ENCODE measurements around the gene ZNF701.
"Not testable (repeated sequence)": the region's sequence is repeated elsewhere in the genome, so short reads cannot be mapped to it uniquely, and the experiment has no call there.

Gene ZNF701

GRCh38 chr19:52599241-52599640, 29.2 kb downstream of the ZNF701 start:
- ATAC-seq (no peak), DNase-seq (ENCODE audit: low spot score in 2 of 2) (no peak)
- no peak overlapping the region for H3K27ac Mint-ChIP-seq
- peaks cover 24% of the 10 kb centered on the region for H3K36me3 Mint-ChIP-seq
- no peak overlapping the region for H3K4me3 Mint-ChIP-seq
- H3K4me1 Mint-ChIP-seq = peaks cover 12% of the 10 kb centered on the region
- H3K9me3 Mint-ChIP-seq = peaks cover 8% of the 10 kb centered on the region

- ATAC-seq (peak; percentile 44), DNase-seq (ENCODE audit: low spot score in 2 of 2) (no peak)
- peaks cover 10% of the 10 kb centered on the region for H3K9me3 Mint-ChIP-seq
- H3K4me3 Mint-ChIP-seq = peak overlapping the region; percentile 85
- peak overlapping the region; percentile 61 for H3K27ac Mint-ChIP-seq
- peaks cover 12% of the 10 kb centered on the region for H3K4me1 Mint-ChIP-seq
- H3K36me3 Mint-ChIP-seq = peaks cover 20% of the 10 kb centered on the region
Observed at GRCh38 chr19:52600639-52601024, 30.5 kb downstream of the ZNF701 start.

DNA sequence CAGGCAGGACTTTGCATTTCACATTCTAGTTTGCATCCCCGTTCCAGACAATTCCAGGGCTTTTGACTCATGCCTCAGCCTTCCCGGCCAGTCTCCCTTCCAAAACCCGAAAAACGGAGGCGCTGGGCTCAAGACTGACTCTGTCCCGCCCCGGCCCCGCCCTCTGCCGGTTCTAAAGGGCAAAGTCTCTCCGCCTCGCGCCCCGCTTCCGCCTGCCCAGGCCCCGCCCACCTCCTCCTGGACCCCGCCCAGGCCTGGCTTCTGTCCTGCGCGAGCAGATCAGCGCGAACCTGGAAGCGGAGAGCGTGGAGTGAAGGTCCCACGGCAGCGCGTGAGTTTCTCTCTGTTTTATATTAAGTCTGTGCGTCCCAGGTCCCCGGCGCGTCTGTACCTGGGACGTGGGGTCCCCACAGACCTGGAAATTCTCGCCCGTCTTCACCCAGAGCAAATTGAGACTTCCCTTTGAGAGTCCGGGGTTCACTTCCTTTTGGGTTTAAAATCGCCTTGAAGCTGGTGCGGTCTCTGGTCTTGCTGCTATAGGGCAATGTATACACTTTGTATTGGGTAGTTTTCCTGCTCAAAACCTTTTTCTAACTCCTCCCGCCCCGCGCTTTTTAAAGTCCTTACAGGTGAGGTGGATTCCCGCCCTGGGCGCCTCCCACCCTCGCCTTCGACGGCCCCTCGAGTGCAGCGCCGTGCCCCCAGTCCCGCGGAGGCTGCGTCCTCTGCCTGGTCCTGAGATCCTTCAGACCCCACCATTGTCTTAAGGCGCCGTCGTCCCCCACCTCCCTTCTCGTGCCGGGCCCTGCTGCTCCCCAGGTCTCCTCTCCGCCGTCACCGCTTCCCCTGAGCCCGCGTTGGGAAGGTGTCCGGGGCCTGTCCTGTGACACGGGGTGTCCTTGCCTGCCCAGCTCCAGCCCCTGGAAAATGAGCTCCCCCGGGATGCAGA, 31.2 kb downstream of the ZNF701 start:
- Mint-ChIP-seq H3K4me1 (peaks cover 12% of the 10 kb centered on the region), H3K4me3 (peak overlapping the region; percentile 85), H3K9me3 (peaks cover 12% of the 10 kb centered on the region), H3K27ac (peak overlapping the region; percentile 61), H3K36me3 (peaks cover 20% of the 10 kb centered on the region)
- DNase-seq (ENCODE audit: low spot score in 2 of 2) (peak; percentile 89 to 95), ATAC-seq (peak; percentile 99)

GRCh38 chr19:52601974-52602366, 31.9 kb downstream of the ZNF701 start:
- ATAC-seq; DNase-seq (ENCODE audit: low spot score in 2 of 2); H3K9me3 Mint-ChIP-seq: not testable (repeated sequence)
- Mint-ChIP-seq H3K27ac (peak overlapping the region; percentile 61), H3K4me1 (peaks cover 12% of the 10 kb centered on the region), H3K36me3 (peaks cover 20% of the 10 kb centered on the region), H3K4me3 (peak overlapping the region; percentile 85)

- Mint-ChIP-seq H3K36me3 (peaks cover 20% of the 10 kb centered on the region), H3K27ac (no peak overlapping the region), H3K4me1 (peaks cover 12% of the 10 kb centered on the region), H3K4me3 (no peak overlapping the region), H3K9me3 (peaks cover 4% of the 10 kb centered on the region)
- ATAC-seq (no peak), DNase-seq (ENCODE audit: low spot score in 2 of 2) (no peak)
Observed at GRCh38 chr19:52602941-52603340, 32.9 kb downstream of the ZNF701 start.

GRCh38 chr19:52603558-52604207, 33.6 kb downstream of the ZNF701 start:
- peaks cover 20% of the 10 kb centered on the region for H3K36me3 Mint-ChIP-seq
- ATAC-seq = no peak
- no peak overlapping the region for H3K4me3 Mint-ChIP-seq
- H3K27ac Mint-ChIP-seq = no peak overlapping the region
- H3K4me1 Mint-ChIP-seq = peaks cover 12% of the 10 kb centered on the region
- DNase-seq (ENCODE audit: low spot score in 2 of 2) = no peak
- peaks cover 4% of the 10 kb centered on the region for H3K9me3 Mint-ChIP-seq

DNA sequence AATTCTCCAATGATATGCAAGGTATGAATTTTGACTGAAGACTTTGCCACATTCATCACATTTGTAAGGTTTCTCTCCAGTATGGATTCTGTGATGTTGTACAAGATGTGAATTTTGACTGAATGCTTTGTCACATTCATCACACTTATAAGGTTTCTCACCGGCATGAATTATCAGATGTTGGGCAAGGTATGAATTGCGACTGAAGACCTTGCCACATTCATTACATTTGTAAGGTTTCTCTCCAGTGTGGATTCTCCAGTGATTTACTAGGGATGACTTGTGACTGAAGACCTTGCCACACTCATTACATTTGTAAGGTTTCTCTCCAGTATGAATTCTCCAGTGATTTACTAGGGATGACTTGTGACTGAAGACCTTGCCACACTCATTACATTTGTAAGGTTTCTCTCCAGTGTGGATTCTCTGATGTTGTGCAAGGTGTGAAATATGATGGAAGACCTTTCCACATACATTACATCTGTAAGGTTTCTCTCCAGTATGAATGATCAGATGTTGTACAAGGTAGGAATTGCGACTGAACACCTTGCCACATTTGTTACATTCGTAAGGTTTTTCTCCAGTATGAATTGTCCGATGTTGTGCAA, 43.3 kb downstream of the ZNF701 start:
- no peak for DNase-seq (ENCODE audit: low spot score in 2 of 2)

GRCh38 chr19:52621376-52621775, 51.3 kb downstream of the ZNF701 start:
- DNase-seq (ENCODE audit: low spot score in 2 of 2) (no peak), ATAC-seq (no peak)
- peaks cover 23% of the 10 kb centered on the region for H3K4me1 Mint-ChIP-seq
- peaks cover 54% of the 10 kb centered on the region for H3K36me3 Mint-ChIP-seq
- H3K27ac Mint-ChIP-seq = peak overlapping the region; percentile 56
- H3K4me3 Mint-ChIP-seq = no peak overlapping the region
- H3K9me3 Mint-ChIP-seq = peaks cover 6% of the 10 kb centered on the region

More for the DNA sequence above, 43.3 kb downstream of the ZNF701 start:
- no peak overlapping the region for H3K4me3 Mint-ChIP-seq
- peaks cover 77% of the 10 kb centered on the region for H3K36me3 Mint-ChIP-seq
- no peak for ATAC-seq
- peaks cover 11% of the 10 kb centered on the region for H3K9me3 Mint-ChIP-seq
- no peaks in the 10 kb centered on the region for H3K4me1 Mint-ChIP-seq
- no peak overlapping the region for H3K27ac Mint-ChIP-seq

- Mint-ChIP-seq H3K4me3 (no peak overlapping the region), H3K27ac (peak overlapping the region; percentile 56), H3K9me3 (peaks cover 3% of the 10 kb centered on the region), H3K4me1 (peaks cover 23% of the 10 kb centered on the region), H3K36me3 (peaks cover 45% of the 10 kb centered on the region)
- ATAC-seq (no peak), DNase-seq (ENCODE audit: low spot score in 2 of 2) (no peak)
Observed at GRCh38 chr19:52622261-52622660, 52.2 kb downstream of the ZNF701 start.

- H3K36me3 Mint-ChIP-seq = peaks cover 21% of the 10 kb centered on the region
- DNase-seq (ENCODE audit: low spot score in 2 of 2) (no peak), ATAC-seq (no peak)
- no peak overlapping the region for H3K27ac Mint-ChIP-seq
- no peak overlapping the region for H3K4me3 Mint-ChIP-seq
- no peaks in the 10 kb centered on the region for H3K9me3 Mint-ChIP-seq
- peaks cover 38% of the 10 kb centered on the region for H3K4me1 Mint-ChIP-seq
Observed at GRCh38 chr19:52626915-52627314, 56.8 kb downstream of the ZNF701 start.

DNA sequence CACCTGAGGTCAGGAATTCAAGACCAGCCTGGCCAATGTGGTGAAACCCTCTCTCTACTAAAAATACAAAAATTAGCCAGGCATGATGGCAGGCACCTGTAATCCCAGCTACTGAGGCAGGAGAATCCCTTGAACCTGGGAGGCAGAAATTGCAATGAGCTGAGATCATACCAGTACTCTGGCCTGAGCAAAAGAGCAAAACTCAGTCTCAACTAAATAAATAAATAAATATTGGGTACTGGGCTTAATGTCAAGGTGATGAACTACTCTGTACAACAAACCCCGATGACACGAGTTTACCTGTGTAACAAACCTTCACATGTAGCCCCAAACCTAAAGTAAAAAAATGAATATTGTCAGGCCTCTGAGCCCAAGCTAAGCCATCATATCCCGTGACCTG, 57.4 kb downstream of the ZNF701 start:
- not testable (repeated sequence) for H3K27ac Mint-ChIP-seq; H3K9me3 Mint-ChIP-seq; DNase-seq (ENCODE audit: low spot score in 2 of 2); H3K4me3 Mint-ChIP-seq; ATAC-seq
- peaks cover 38% of the 10 kb centered on the region for H3K4me1 Mint-ChIP-seq
- peaks cover 17% of the 10 kb centered on the region for H3K36me3 Mint-ChIP-seq

DNA sequence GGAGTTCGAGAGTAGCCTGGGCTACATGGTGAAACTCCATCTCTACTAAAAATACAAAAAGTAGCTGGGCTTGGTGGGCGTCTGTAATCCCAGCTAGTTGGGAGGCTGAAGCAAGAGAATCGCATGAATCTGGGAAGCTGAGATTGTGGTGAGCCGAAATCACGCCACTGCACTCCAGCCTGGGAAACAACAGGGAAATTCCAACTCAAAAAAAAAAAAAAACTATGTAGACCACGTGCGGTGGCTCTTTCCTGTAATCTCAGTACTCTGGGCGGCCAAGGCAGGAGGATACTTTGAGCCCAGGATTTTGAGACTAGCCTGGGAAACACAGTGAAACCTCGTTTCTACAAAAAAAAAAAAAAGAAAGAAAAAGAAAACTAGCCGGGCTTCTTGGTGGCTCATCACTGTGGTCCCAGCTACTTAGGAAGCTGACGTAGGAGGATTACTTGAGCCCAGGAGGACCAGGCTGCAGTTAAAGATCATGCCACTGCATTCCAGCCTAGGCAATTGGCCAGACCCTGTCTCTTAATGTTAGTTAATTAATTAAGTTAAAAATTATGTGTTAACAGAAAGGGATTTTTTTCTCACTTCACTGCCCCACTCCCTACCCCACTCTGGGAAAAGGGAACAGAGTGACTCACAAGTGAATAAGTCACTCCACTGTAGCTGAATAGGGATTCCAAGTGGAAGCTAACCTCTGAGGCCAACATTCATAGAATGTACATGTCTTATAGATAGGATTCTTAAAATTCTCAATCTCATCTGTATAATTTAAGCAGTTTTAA, 65.9 kb downstream of the ZNF701 start:
- no peak overlapping the region for H3K4me3 Mint-ChIP-seq
- H3K27ac Mint-ChIP-seq = no peak overlapping the region
- H3K36me3 Mint-ChIP-seq = peaks cover 30% of the 10 kb centered on the region

More for the DNA sequence above, 65.9 kb downstream of the ZNF701 start:
- H3K4me1 Mint-ChIP-seq = peaks cover 40% of the 10 kb centered on the region
- ATAC-seq (no peak), DNase-seq (ENCODE audit: low spot score in 2 of 2) (no peak)
- no peaks in the 10 kb centered on the region for H3K9me3 Mint-ChIP-seq

Data from stimulated activated effector memory CD8-positive, alpha-beta T cell treated with anti-CD3 and anti-CD28 coated beads, Interleukin-12 subunit alpha, Interleukin-12 subunit beta, amount 100 ng/mL, for 72 hours (primary cell).